Subcutaneous preadipocyte (primary cell): ENCODE results near the gene ATP7B. TPM values are rescaled to one million over a fixed set of nuclear protein-coding genes. Genes with fewer than 3 reads are reported as not detected.

Experiments used
- total RNA-seq: library from RNA; depleted of rRNA; stranded (reverse); fragments of >200 nt; gene quantifications from 2 replicates; pipeline ENCODE4 v1.2.3, GENCODE V29; 2012

ATP7B gene
- 2.2 TPM in 2 replicates for total RNA-seq

DNA sequence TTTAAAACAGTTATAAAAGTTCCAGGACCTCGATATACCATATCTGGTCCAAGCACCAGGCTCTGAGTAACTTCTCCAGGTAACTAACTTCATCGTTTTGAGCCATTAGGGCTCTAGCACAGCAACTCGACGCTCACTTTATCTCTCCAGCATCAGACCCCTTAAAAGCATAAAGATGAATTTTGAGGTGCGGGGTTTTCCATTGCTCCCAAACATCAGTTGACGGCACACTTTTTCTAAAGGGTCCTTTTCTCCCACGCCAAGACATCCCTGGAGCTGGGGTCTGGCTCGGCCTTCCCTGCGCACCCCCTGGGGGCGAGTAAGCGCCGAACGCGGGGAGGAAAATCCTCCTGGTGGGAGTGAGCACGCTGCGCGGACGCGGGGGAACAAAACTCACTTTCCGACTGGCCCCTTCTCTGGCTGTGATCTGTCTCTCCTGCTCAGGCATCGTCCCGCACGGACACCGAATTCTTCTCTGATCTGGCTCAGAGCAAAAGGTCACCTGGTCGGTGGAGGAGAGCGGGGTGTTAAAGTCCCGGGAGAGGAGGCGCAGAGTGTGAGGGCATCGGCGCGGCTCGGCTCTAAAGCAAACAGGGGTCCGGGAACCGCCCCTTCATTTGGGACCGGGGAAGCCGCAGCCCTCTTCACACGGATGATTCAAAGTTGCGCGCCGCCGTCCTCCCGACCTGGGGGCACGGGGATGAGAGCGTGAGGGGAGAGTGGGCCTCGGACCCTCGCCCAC lies at the start of gene ATP7B:
ATP7B (minus strand) TSS at position 561 of the 742 bp plus-strand sequence; CDS start at position 448, 113 bp downstream.

DNA sequence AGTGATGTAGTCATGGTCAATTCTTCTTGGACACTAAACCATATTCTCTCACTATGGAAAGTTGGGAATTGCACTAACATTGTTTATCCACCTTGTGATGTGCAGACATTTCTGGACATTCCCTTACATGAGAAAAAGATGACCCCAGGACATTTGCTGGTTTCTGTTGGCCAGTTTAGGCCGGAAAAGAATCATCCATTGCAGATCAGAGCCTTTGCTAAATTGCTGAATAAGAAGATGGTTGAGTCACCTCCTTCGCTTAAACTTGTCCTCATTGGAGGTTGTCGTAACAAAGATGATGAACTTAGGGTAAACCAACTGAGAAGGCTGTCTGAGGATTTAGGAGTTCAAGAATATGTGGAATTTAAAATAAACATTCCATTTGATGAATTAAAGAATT lies 13.2 kb upstream of the ATP7B start, which contains the start of gene UTP14C:
UTP14C (plus strand) TSS at position 211 of the 400 bp plus-strand sequence. CDS start 4,114 bp downstream, outside the sequence.

GRCh38 chr13:52011632-52012511 lies 622 bp upstream of the ATP7B start, which contains the start of gene ALG11:
Gene ALG11, plus strand, starts transcription at chr13:52012398. Its CDS starts 21 bp downstream, at chr13:52012419.

Other genes starting within 250 kb of the ATP7B start
- 1.6 and 2.9 TPM in 2 replicates for gene DHRS12, start 207.3 kb downstream of the ATP7B start, total RNA-seq
- not detected in 2 replicates for gene TMEM272, start 166.3 kb downstream of the ATP7B start, total RNA-seq
- gene CCDC70, start 149.5 kb downstream of the ATP7B start, total RNA-seq: not detected in 2 replicates
- 12.9 and 13.9 TPM in 2 replicates for gene ALG11, start 948 bp upstream of the ATP7B start, total RNA-seq
- gene UTP14C, start 13.2 kb upstream of the ATP7B start, total RNA-seq: 7.0 and 10.0 TPM in 2 replicates
- under 0.01 and 0.37 TPM in 2 replicates for gene NEK5, start 117.6 kb upstream of the ATP7B start, total RNA-seq
- 7.4 and 8.8 TPM in 2 replicates for gene NEK3, start 148.1 kb upstream of the ATP7B start, total RNA-seq